Measurements from ENCODE around the gene MYCBPAP. TPM values are rescaled to one million over a fixed set of nuclear protein-coding genes. Genes with fewer than 3 reads are reported as not detected.

The MYCBPAP gene
- total RNA-seq, 1 experiment from 2014 or later: not detected

GRCh38 chr17:50513495-50513894 is 5.3 kb downstream of the MYCBPAP start:
- Histone ChIP-seq H3K9ac (ENCODE audit: low read length) (no peak overlapping the region), H4K20me1 (ENCODE audit: insufficient read depth) (no peaks in the 10 kb centered on the region), H3K4me3 (replicated peaks in 1 of 2; ENCODE audit: low read depth in 1 of 2, low read length in 2 of 2) (no peak overlapping the region), H3K4me1 (ENCODE audit: control insufficient read depth in 1 of 2, insufficient read depth in 2 of 2, low read length in 2 of 2) (peaks cover 0 to 17% of the 10 kb centered on the region in 2 experiments; a peak in 2 of 4 replicates), H3K27ac (ENCODE audit: low read depth, low read length) (no peak overlapping the region), H3K79me2 (ENCODE audit: insufficient read depth, low read length) (no peaks in the 10 kb centered on the region), H3K9me3 (ENCODE audit: control insufficient read depth in 1 of 2, insufficient read depth in 1 of 2, low read depth in 1 of 2, low read length in 2 of 2) (no peaks in the 10 kb centered on the region), H2AFZ (ENCODE audit: low read depth, low read length, poor library complexity, severe bottlenecking) (no peak overlapping the region), H3K9me2 (ENCODE audit: insufficient read depth) (no peaks in the 10 kb centered on the region), H3K27me3 (ENCODE audit: insufficient read depth, low read length) (no peaks in the 10 kb centered on the region), H3K4me2 (ENCODE audit: low read length) (no peak overlapping the region), H3K36me3 (ENCODE audit: control insufficient read depth in 1 of 2, insufficient read depth in 2 of 2, low read length in 2 of 2) (no peaks in the 10 kb centered on the region)
- no peak for DNase-seq (ENCODE audit: low read depth, low spot score)
- ATAC-seq: no peak
- ChIA-PET RAD21 (ENCODE audit: low non-redundant PET in 1 of 2, low total read pairs in 2 of 2, uncharacterized antibody in 2 of 2, unreplicated experiment in 2 of 2) (interaction anchor here in 1 of 2 experiments (0.6 kb wide), 1 partner anchor 31 kb away, joined by 3 read pairs; no protein-coding TSS in a partner anchor), POLR2A (no interaction called here), CTCF (interaction anchor here (0.9 kb wide), 1 partner anchor 11 kb away, joined by 3 read pairs; no protein-coding TSS in a partner anchor)
- TF ChIP-seq CEBPB (IDR thresholded peaks at IDR 0.05; ENCODE audit: low read depth) (no peak), POLR2AphosphoS5 (IDR thresholded peaks at IDR 0.05; ENCODE audit: low read depth, low read length) (no peak), JUND (IDR thresholded peaks at IDR 0.05) (no peak), SP1 (IDR thresholded peaks at IDR 0.05; ENCODE audit: low read depth) (no peak), POLR2A (IDR thresholded peaks at IDR 0.05; ENCODE audit: borderline replicate concordance, extremely low read depth, insufficient read depth, insufficient read length) (no peak), EZH2phosphoT487 (IDR thresholded peaks at IDR 0.05; ENCODE audit: borderline replicate concordance) (no peak), YY1 (IDR thresholded peaks at IDR 0.05; ENCODE audit: extremely low read depth, insufficient replicate concordance, low read depth, low read length) (no peak), CTCF (IDR thresholded peaks at IDR 0.05 in 2 of 3, conservative IDR thresholded peaks at IDR 0.05 in 1 of 3; ENCODE audit: borderline replicate concordance in 1 of 3, insufficient read depth in 1 of 3, low read depth in 2 of 3, low read length in 2 of 3) (no peak), EGR1 (IDR thresholded peaks at IDR 0.05; ENCODE audit: low read depth) (no peak)
- intact Hi-C loops (cut with micrococcal nuclease): no loop called here
- no TSS peak for BruUV-seq (replicated peaks)
